ENCODE results near the gene TEKT2. TPM values are rescaled to one million over a fixed set of nuclear protein-coding genes. Genes with fewer than 3 reads are reported as not detected.

Gene TEKT2
- total and polyA plus RNA-seq, 2 of the 4 experiments (the other 2 are of a cell fraction): 0.18 TPM; not detected in 1

DNA sequence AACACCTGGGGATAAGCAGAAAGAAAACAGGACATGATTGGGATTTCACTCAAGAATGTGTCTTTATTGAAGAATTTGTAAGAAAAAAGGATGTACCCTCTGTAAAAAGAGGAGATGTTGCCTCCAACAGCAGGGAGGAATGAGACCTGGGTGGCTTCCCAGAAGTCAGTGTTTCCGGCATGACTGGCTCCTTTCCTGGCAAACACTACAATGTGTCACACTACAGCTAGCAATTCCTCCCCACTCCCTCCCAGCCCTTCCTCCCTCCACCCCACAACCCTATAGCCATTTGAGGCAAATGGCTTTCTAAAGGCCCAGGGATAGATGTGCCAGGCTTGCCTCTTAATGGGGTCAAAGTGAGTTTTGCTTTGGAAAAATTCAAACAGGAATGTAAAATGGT is 52.6 kb downstream of the TEKT2 start:
- Histone ChIP-seq H3K18ac (ENCODE audit: low read depth, low read length) (peak overlapping the region; percentile 17; the same call in 1 of the 2 replicates), H2AK9ac (replicated peaks; ENCODE audit: low read depth, low read length, poor library complexity) (peak overlapping the region; percentile 95), H3K27me3 (ENCODE audit: control insufficient read depth, insufficient read depth, low read length) (no peaks in the 10 kb centered on the region), H3K9me3 (ENCODE audit: control insufficient read depth, insufficient read depth, low read length) (no peaks in the 10 kb centered on the region), H4K5ac (ENCODE audit: low read depth, low read length) (peak overlapping the region; percentile 17; the same call in 1 of the 2 replicates), H3K9me1 (ENCODE audit: insufficient read depth, low read length) (peaks cover 35% of the 10 kb centered on the region), H3K79me1 (ENCODE audit: low read depth in 1 of 2, low read length in 2 of 2) (peaks cover 11 to 48% of the 10 kb centered on the region in 2 experiments; a peak in 3 of 4 replicates), H3K23ac (ENCODE audit: low read depth, low read length) (peak overlapping the region; percentile 64; the same call in 1 of the 2 replicates), H2BK5ac (ENCODE audit: low read depth, low read length, poor library complexity, severe bottlenecking) (peak overlapping the region; percentile 91), H4K8ac (ENCODE audit: low read depth in 2 of 2, low read length in 2 of 2) (peak overlapping the region; percentile 4 to 83; a peak in 3 of 4 replicates), H2BK20ac (ENCODE audit: low read depth, low read length) (peak overlapping the region; percentile 72), H3K4me2 (ENCODE audit: low read depth, low read length) (no peak overlapping the region), H3K56ac (ENCODE audit: extremely low read depth, insufficient read depth, low read length) (peak overlapping the region; percentile 14; the same call in 1 of the 2 replicates), H4K20me1 (ENCODE audit: insufficient read depth, low read length) (peaks cover 4% of the 10 kb centered on the region; the same call in 1 of the 2 replicates), H4K91ac (ENCODE audit: insufficient read depth, low read depth, low read length) (peak overlapping the region; percentile 58; the same call in 1 of the 2 replicates), H2AK5ac (ENCODE audit: low read depth, low read length) (peak overlapping the region; percentile 71), H3K4me3 (ENCODE audit: insufficient read depth, low read depth, low read length) (no peak overlapping the region), H2BK120ac (ENCODE audit: low read depth, low read length) (peak overlapping the region; percentile 88), H3K36me3 (ENCODE audit: control insufficient read depth, insufficient read depth, low read length) (peaks cover 19% of the 10 kb centered on the region), H3K9ac (ENCODE audit: low read depth, low read length) (peak overlapping the region; percentile 16; the same call in 1 of the 2 replicates), H2AFZ (replicated peaks; ENCODE audit: low read length, poor library complexity) (no peak overlapping the region), H3K4me1 (ENCODE audit: control insufficient read depth, insufficient read depth, low read length) (peaks cover 26% of the 10 kb centered on the region), H2BK15ac (ENCODE audit: low read depth, low read length) (peak overlapping the region; percentile 55; the same call in 1 of the 3 replicates), H3K14ac (replicated peaks; ENCODE audit: low read depth, low read length) (peak overlapping the region; percentile 83), H3K27ac (ENCODE audit: insufficient read depth, low read length) (peak overlapping the region; percentile 62), H3K4ac (ENCODE audit: low read depth, low read length) (peak overlapping the region; percentile 85)
- DNase-seq: peak; percentile 92
- TF ChIP-seq NFE2L2 (IDR thresholded peaks at IDR 0.05; ENCODE audit: low read depth, low read length) (peak; percentile 76; the same call in 1 of the 2 replicates), FOS (IDR thresholded peaks at IDR 0.05; ENCODE audit: low read depth, low read length) (0 out of 2 replicates have a peak, but pooled peaks have one; percentile 38), MAZ (IDR thresholded peaks at IDR 0.05; ENCODE audit: borderline replicate concordance, low read depth, low read length) (peak; percentile 85), SMC3 (IDR thresholded peaks at IDR 0.05; ENCODE audit: low read depth, low read length) (0 out of 2 replicates have a peak, but pooled peaks have one; percentile 8), CHD1 (IDR thresholded peaks at IDR 0.05; ENCODE audit: low read depth, low read length) (no peak)
- TF ChIP-seq, protein P1, sequence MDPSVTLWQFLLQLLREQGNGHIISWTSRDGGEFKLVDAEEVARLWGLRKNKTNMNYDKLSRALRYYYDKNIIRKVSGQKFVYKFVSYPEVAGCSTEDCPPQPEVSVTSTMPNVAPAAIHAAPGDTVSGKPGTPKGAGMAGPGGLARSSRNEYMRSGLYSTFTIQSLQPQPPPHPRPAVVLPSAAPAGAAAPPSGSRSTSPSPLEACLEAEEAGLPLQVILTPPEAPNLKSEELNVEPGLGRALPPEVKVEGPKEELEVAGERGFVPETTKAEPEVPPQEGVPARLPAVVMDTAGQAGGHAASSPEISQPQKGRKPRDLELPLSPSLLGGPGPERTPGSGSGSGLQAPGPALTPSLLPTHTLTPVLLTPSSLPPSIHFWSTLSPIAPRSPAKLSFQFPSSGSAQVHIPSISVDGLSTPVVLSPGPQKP (IDR thresholded peaks at IDR 0.05; ENCODE audit: borderline replicate concordance, low read depth, low read length): no peak
- TF ChIP-seq, protein P2, sequence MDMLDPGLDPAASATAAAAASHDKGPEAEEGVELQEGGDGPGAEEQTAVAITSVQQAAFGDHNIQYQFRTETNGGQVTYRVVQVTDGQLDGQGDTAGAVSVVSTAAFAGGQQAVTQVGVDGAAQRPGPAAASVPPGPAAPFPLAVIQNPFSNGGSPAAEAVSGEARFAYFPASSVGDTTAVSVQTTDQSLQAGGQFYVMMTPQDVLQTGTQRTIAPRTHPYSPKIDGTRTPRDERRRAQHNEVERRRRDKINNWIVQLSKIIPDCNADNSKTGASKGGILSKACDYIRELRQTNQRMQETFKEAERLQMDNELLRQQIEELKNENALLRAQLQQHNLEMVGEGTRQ (IDR thresholded peaks at IDR 0.05; ENCODE audit: low read depth, low read length): no peak
- POLR2A ChIA-PET (ENCODE audit: unreplicated experiment): no interaction called here
- intact Hi-C loops (cut with micrococcal nuclease) (no loop called here), dilution Hi-C loops (cut with HindIII; ENCODE audit: low sequenced_read_pairs, unreplicated experiment) (no loop called here), in situ Hi-C loops (cut with MboI; ENCODE audit: low sequenced_read_pairs) (no loop called here)
- peak; percentile 74 for ATAC-seq (ENCODE audit: low read depth)
- BruUV-seq (replicated peaks): no TSS peak
- CTCF ChIA-PET: no interaction called here
- no CpG with 5 or more reads among the region's 1 CpG for WGBS, 2 experiments (ENCODE audit: extremely low coverage in 2 of 2, insufficient read length in 1 of 2)

Data from IMR-90 (cell line).